NCI-H128 (cell line): ENCODE results near the gene SIGLEC5.
"Not testable (repeated sequence)": the region's sequence is repeated elsewhere in the genome, so short reads cannot be mapped to it uniquely, and the experiment has no call there.

Source experiments
- DNase-seq: peaks from one replicate; lab custom pipeline; 2025; ENCODE audit not compliant: unreplicated experiment; lab: John Stamatoyannopoulos, UW

SIGLEC5 gene, protein sequence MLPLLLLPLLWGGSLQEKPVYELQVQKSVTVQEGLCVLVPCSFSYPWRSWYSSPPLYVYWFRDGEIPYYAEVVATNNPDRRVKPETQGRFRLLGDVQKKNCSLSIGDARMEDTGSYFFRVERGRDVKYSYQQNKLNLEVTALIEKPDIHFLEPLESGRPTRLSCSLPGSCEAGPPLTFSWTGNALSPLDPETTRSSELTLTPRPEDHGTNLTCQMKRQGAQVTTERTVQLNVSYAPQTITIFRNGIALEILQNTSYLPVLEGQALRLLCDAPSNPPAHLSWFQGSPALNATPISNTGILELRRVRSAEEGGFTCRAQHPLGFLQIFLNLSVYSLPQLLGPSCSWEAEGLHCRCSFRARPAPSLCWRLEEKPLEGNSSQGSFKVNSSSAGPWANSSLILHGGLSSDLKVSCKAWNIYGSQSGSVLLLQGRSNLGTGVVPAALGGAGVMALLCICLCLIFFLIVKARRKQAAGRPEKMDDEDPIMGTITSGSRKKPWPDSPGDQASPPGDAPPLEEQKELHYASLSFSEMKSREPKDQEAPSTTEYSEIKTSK

GRCh38 chr19:51630315-51630714, at the start of gene SIGLEC5:
SIGLEC5 (minus strand) TSS chr19:51630401; CDS start chr19:51630335, 66 bp downstream.
- not testable (repeated sequence) for DNase-seq

DNA sequence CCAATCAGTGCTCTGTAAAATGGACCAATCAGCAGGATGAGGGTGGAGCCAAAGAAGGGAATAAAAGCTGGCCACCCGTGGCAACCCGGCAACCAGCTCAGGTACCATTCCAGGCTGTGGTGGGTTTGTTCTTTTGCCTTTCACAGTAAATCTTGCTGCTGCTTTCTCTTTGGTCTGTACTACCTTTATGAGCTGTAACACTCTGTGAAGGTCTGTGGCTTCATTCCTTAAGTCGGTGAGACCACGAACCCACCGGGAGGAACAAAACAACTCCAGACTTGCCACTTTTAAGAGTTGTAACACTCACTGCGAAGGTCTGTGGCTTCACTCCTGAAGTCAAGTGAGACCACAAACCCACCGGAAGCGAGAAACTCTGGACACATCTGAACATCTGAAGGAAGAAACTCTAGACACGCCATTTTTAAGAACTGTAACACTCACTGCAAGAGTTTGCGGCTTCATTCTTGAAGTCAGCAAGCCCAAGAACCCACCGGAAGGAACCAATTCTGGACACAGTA, 46.4 kb upstream of the SIGLEC5 start:
- DNase-seq = no peak

- DNase-seq = not testable (repeated sequence)
Measured at GRCh38 chr19:51675911-51676565, 45.8 kb upstream of the SIGLEC5 start.

DNA sequence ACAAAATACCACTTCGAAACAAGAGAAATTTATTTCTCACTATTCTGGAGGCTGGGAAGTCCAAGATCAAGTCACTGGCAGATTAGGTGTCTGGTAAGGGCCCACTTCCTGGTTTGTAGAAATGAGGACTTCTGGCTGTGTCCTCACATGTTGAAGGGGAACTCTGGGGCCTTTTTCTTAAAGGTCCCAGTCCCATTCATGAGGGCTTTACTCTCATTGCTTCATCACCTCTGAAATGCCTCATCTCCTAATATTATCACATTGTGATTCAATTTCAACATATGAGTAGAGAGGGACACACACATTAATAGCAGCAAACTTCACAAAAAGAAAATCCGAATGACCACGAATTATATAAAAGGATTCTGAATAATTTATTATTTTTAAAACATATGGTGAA, 38.0 kb upstream of the SIGLEC5 start:
- DNase-seq = no peak

DNA sequence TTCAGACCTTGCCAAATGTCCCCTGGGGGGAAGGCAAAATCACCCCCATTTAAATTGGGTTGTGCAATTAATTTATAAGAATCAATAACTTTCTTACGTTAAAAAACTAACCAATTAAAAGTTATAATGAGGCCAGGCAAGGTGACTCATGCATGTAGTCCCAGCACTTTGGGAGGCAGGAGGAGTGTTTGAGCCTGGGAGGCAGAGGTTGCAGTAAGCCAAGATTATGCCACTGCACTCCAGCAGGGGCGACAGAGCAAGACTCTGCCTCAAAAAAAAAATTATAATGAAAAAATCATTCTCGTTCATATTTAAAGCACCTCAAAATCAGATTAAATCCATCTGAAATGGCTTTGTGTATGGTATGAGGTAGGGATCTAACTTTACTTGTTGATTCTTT, 34.8 kb upstream of the SIGLEC5 start:
- DNase-seq = no peak

DNA sequence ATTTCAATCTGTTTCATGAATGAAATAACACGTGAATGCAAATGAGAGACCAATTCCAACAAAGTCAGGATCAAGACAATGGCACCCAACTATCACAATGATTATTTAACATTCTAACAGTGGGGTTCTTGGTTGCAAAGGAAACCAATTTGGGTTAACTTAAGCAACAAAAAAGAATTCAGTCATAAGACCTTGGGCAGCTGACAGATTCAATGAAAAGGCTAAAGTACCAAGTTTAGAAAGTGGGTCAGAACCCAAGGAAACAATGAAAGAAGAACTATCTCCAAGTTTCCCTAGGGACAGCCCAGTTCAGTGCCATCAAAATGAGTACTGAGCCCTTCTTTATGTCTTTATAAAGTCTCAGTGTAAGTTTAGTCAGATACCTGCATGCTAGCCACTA, 33.9 kb upstream of the SIGLEC5 start:
- DNase-seq = no peak

- no peak for DNase-seq
Measured at GRCh38 chr19:51663650-51664049, 33.4 kb upstream of the SIGLEC5 start.

GRCh38 chr19:51660975-51661600, 30.9 kb upstream of the SIGLEC5 start:
- peak; percentile 71 for DNase-seq

DNA sequence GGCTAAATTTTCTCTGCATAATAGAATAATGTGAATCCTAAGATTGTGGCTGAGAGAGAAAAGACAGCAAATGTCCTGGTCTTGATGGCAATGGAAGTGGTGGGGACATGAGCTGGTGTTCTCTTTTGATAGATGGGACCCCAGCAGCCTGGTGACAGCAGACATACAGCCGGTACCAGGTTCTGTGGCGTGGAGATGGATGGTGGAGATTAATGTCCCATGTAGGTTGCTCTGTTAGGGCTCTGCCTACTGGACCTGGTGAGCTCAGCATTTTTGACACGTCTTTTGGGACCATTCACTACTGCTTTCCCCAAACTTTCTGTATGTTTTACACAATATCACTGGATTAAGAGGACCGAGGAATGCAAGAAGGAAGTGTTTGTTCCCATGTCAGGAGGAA, 24.6 kb upstream of the SIGLEC5 start:
- DNase-seq = no peak

- no peak for DNase-seq
Measured at GRCh38 chr19:51653162-51653561, 23.0 kb upstream of the SIGLEC5 start.

DNA sequence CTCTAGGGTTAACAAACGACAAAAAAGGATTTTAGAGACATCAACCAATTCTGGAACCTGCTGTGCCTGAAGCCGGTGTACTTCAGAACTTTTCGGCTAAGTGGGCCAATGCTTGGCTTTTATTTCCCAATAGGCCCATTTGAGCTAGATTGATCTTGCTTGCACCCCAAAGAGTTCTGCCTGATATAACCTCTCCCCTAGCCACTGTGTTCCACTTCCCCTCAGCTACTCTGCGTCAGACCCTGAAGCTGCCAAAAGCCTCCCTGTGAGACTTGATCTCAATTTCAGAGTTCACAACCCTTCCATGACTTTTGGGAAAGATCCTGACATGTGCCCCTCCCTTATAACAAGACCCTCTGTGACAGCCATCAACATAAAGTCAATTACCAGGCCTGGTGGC, 22.1 kb upstream of the SIGLEC5 start:
- DNase-seq = no peak

GRCh38 chr19:51651216-51651846, 21.1 kb upstream of the SIGLEC5 start:
- no peak for DNase-seq

DNA sequence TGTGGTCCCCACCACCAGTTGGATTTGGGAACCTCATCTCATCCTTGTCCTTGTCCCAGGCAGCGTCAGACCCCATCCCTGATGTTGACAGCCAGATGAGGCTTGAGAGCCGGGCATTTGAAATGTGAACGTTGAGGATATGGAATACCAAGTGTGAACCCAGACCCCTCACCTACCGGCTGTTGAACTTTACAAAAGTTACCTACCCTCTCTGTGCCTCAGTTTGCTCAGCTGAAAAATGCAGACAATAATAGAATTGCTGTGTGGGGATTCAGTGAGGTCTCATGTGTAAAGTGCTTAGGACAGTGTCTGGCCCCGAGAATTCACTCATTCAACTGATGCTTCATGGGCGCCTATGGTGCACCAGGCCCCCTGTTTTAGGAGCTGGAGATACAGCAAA, 17.1 kb upstream of the SIGLEC5 start:
- no peak for DNase-seq

DNA sequence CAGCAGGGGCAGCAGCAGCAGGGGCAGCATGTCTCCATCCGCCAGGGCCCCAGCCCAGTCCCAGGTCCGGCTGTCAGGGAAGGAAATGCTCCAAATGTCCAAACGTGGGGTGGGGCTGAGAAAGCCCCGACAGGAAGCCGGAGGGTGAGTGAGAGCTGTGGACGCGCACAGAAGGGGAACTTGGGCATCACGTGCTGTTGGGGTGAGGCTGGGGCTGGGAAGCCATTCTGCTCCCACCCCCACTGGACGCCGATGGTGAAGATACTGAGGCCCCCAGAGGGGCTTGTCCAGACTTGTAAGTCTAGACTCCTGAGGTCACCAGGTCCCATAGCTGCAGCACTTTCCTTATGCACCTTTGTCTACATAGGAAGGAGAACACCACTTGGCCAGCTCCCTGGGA, 16.5 kb upstream of the SIGLEC5 start, which contains the start of gene SIGLEC14:
Gene SIGLEC14 (minus strand): TSS at position 96 of the 400 bp plus-strand sequence. CDS start 66 bp downstream, at position 30.
- not testable (repeated sequence) for DNase-seq

DNA sequence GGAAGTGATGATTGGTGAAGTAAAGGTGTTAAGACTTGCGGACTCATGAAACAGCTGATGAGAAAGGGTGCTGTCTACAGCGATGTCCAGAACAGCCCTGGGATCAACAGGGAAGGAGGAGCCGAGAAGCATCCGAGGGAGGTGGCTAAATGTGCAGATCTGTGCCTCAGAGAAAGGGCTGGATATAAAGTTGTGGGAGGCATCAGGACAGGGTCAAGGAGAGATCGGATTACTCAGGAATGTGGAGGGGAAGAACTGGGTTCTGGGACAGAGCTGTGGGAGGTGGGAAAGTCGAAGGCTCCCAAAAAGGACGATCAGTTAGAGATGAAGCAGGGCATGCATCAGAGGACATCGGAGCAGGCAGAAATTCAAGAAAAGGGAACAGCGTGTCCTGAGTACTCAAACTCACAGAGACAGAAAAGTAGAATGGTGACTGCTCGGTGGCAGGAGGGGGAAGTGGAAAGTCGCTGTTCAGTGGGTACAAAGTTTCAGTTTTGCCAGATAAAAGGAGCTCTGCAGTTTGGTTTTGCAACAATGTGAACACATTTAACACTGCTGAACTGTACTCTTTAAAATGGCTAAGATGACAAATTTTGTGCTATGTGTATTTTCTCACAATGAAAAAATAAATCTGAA, 14.6 kb upstream of the SIGLEC5 start:
- no peak for DNase-seq

DNA sequence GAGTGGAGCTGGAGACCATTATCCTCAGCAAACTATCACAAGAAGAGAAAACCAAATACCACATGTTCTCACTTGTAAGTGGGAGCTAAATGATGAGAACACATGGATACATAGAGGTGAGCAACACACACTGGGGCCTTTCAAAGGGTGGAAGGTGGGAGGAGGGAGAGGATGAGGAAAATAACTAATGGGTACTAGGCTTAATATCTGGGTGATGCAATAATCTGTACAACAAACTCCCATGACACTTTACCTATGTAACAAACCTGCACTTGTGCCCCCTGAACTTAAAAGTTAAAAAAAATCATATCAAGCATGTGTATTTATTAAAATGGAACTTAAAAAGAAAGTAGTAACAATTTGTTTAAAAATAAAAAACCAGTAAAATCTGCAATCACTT, 11.4 kb upstream of the SIGLEC5 start:
- DNase-seq = no peak

GRCh38 chr19:51640386-51640785, 10.2 kb upstream of the SIGLEC5 start:
- no peak for DNase-seq

GRCh38 chr19:51639916-51640315, 9.7 kb upstream of the SIGLEC5 start:
- no peak for DNase-seq

DNA sequence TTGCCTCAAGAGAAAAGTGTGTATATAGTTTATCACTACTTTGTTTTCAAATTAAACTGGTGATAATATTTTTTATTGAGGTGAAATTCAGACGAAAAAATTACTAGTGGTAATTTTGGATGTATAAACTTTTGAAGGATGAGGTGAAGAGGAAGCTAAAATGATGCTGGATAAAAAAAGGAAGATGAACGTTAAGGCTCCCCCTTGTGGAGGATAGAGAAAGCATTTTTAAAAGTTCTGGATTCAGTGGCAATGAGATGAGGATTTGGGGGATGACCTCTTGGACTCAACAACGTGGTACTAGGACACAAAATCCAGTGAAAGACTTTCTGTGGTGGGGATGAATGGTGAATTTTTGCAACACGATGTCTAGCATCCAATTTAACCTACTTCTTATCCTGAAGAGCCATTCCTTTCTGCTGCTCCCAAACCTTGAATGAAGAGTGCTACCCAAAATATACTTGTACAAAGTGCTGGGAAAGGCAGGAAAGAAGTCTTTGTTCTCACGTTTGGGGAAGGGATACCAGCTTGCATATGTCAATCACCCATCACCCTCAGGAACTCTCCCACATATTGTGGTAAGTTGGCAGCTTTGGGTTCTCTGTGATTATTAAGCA, 7.3 kb upstream of the SIGLEC5 start:
- no peak for DNase-seq

DNA sequence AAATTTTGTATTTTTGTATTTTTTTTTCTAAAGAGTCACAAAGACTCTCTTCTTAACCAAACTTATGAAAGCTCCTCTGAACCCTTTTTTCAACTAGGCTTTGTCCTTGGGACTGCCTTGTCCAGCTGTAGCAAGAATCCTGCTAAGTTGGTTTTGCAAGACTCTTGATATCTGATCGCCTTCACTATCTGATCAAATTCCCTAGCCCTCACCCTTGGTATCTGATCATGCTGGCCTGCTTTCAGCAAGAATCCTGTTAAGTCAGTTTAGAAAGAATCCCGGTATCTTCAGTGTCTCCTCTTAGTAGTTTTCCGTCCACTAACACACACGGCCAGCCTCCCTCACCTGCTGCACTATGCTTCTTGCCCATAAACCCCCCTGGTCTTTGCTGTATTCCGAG, 1.9 kb upstream of the SIGLEC5 start:
- DNase-seq = no peak
